HEK293 (cell line): Measurements from ENCODE around the gene GNAQ.
A peak's percentile ranks its signal among the peaks of the same experiment; 100 is the strongest.

Source experiments
- CTCF ChIA-PET: fragments of 350-600 bp; formaldehyde crosslinking; extraction: SDS; loops from one replicate; lab custom pipeline; 2021; ENCODE audit warnings: antibody characterized with exemption; lab: Yijun Ruan, JAX
- POLR2A ChIA-PET: fragments of 300-600 bp; formaldehyde crosslinking; extraction: SDS; loops from one replicate; lab custom pipeline; 2020; ENCODE audit warnings: antibody characterized with exemption, inconsistent platforms; lab: Yijun Ruan, JAX
- H3K27ac ChIP-seq: fragments of 200-500 bp; sonication (Bioruptor generic); 2 replicates; pipeline ENCODE4 v1.5.1; 2014; ENCODE audit warnings: low read depth, low read length, control low read depth, inconsistent platforms; ENCODE audit errors: extremely low read depth
- H3K36me3 ChIP-seq, 2 experiments: fragments of 200-500 bp in 1 of 2; sonication (Bioruptor generic) in 1 of 2; 1 replicate in 1 of 2; 2 replicates in 1 of 2; pipeline ENCODE4 v1.5.1; 2014 to 2017; ENCODE audit warnings: inconsistent platforms in 2 of 2, low read length in 2 of 2; ENCODE audit not compliant: control insufficient read depth in 2 of 2, insufficient read depth in 1 of 2
- H3K4me1 ChIP-seq: fragments of 200-500 bp; sonication (Bioruptor generic); 2 replicates; pipeline ENCODE4 v1.5.1; 2014; ENCODE audit warnings: mild to moderate bottlenecking, low read length, inconsistent platforms; ENCODE audit not compliant: control insufficient read depth, insufficient read depth
- H3K4me3 ChIP-seq: 2 replicates; pipeline ENCODE4 v1.5.1; 2011; ENCODE audit warnings: low read depth, mild to moderate bottlenecking, control low read depth, low read length, moderate library complexity
- H3K9me3 ChIP-seq: fragments of 200-500 bp; sonication (Bioruptor generic); 2 replicates; pipeline ENCODE4 v1.5.1; 2014; ENCODE audit warnings: low read depth, low read length, inconsistent platforms; ENCODE audit not compliant: control insufficient read depth, insufficient read depth
- CTCF ChIP-seq: fragments of 450-650 bp; formaldehyde crosslinking; IDR thresholded peaks from 2 replicates; pipeline ENCODE4 v1.5.1; 2016; ENCODE audit warnings: missing biosample characterization, missing genetic modification characterization
- GFI1B ChIP-seq: fragments of 450-650 bp; formaldehyde crosslinking; IDR thresholded peaks from 2 replicates; pipeline ENCODE4 v1.5.1; 2016; ENCODE audit warnings: missing biosample characterization, missing genetic modification characterization
- GLI2 ChIP-seq: fragments of 450-650 bp; formaldehyde crosslinking; IDR thresholded peaks from 2 replicates; pipeline ENCODE4; 2017; ENCODE audit warnings: missing biosample characterization, missing genetic modification characterization, low read depth, borderline replicate concordance
- HOXC10 ChIP-seq: sonication (generic); formaldehyde crosslinking; IDR thresholded peaks from 2 replicates; pipeline ENCODE4 v1.8.1; 2023; ENCODE audit warnings: mild to moderate bottlenecking, missing genetic modification reagents
- KLF16 ChIP-seq: fragments of 450-650 bp; formaldehyde crosslinking; IDR thresholded peaks from 2 replicates; pipeline ENCODE4 v1.5.1; 2017; ENCODE audit warnings: missing biosample characterization, missing genetic modification characterization
- REST ChIP-seq: fragments of 450-650 bp; formaldehyde crosslinking; IDR thresholded peaks from 2 replicates; pipeline ENCODE4 v1.5.1; 2016; ENCODE audit warnings: missing biosample characterization, missing genetic modification characterization
- TRIM28 ChIP-seq: IDR thresholded peaks from 2 replicates; pipeline ENCODE4 v1.6.1; 2011; ENCODE audit warnings: low read length, control low read depth, borderline replicate concordance
- ZNF16 ChIP-seq: fragments of 450-650 bp; formaldehyde crosslinking; IDR thresholded peaks from 2 replicates; pipeline ENCODE4 v1.5.1; 2016; ENCODE audit warnings: low read depth, missing biosample characterization, missing genetic modification characterization
- ZNF404 ChIP-seq: fragments of 450-650 bp; formaldehyde crosslinking; IDR thresholded peaks from 2 replicates; pipeline ENCODE4 v1.5.1; 2017; ENCODE audit warnings: missing biosample characterization, missing genetic modification characterization
- ZNF514 ChIP-seq: fragments of 450-650 bp; formaldehyde crosslinking; IDR thresholded peaks from 2 replicates; pipeline ENCODE4 v1.5.1; 2016; ENCODE audit warnings: missing biosample characterization, missing genetic modification characterization
- ZNF645 ChIP-seq: fragments of 450-650 bp; formaldehyde crosslinking; IDR thresholded peaks from 2 replicates; pipeline ENCODE4; 2016; ENCODE audit warnings: missing biosample characterization, missing genetic modification characterization
- ZNF768 ChIP-seq: fragments of 450-650 bp; formaldehyde crosslinking; IDR thresholded peaks from 2 replicates; pipeline ENCODE4 v1.5.1; 2018; ENCODE audit warnings: missing biosample characterization, mild to moderate bottlenecking, missing genetic modification characterization
- ZNF791 ChIP-seq: fragments of 450-650 bp; formaldehyde crosslinking; IDR thresholded peaks from 2 replicates; pipeline ENCODE4 v1.5.1; 2016; ENCODE audit warnings: missing biosample characterization, missing genetic modification characterization
- TF ChIP-seq, protein P1 (sequence below): fragments of 450-650 bp; formaldehyde crosslinking; IDR thresholded peaks from 2 replicates; pipeline ENCODE4 v1.5.1; 2016; ENCODE audit warnings: missing biosample characterization, missing genetic modification characterization, borderline replicate concordance
- TF ChIP-seq, protein P2 (sequence below): fragments of 450-650 bp; formaldehyde crosslinking; IDR thresholded peaks from 2 replicates; pipeline ENCODE4 v1.5.1; 2016; ENCODE audit warnings: missing biosample characterization, missing genetic modification characterization
- TF ChIP-seq, protein P3 (sequence below): fragments of 450-650 bp; formaldehyde crosslinking; IDR thresholded peaks from 2 replicates; pipeline ENCODE4 v1.5.1; 2016; ENCODE audit warnings: missing biosample characterization, missing genetic modification characterization

GNAQ gene

DNA sequence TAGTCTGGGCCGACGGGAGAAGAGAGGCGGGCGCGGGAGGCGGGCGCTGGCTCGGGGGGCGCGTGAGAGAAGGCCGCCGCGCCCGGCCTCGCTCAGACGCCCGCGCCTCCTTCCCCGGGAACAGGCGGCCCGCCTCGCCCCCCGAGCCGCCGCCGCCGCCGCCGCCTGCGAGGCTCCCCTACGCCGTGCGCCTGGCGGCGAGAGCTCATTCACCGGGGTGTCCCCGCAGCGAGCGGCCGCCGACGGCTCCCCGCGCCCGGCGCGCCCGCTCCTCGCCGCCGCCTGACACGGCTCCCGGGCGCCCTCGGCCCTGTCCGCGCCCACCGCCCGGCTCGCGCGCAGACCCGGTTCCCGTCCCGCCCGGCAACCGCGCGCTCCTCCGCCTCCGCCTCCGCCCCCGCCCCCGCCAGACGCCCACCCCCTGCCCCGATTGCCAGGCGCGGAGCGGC, at the start of gene GNAQ:
TSS of gene GNAQ (minus strand) at position 368 of the 449 bp plus-strand sequence. CDS start 576 bp downstream, outside the sequence.
- H3K27ac ChIP-seq, result peak within 1 kb of the TSS; percentile 97
- ChIA-PET CTCF (interaction anchor here (0.6 to 6.9 kb wide), 3 partner anchors 27 to 259 kb away, joined by 3 to 94 read pairs (median 4); no protein-coding TSS in a partner anchor), POLR2A (interaction anchor here (0.7 to 1.1 kb wide), 3 partner anchors 54 to 124 kb away, joined by 3 read pairs; no protein-coding TSS in a partner anchor)
- TF ChIP-seq CTCF (tag by site-specific recombination) (no peak), ZNF404 (tag by site-specific recombination) (no peak), TRIM28 (no peak), ZNF16 (no peak), ZNF768 (tag by site-specific recombination) (no peak), ZNF791 (tag by site-specific recombination) (no peak), HOXC10 (CRISPR knock-in tag) (no peak), ZNF514 (tag by site-specific recombination) (no peak), KLF16 (tag by site-specific recombination) (no peak)
- TF ChIP-seq, protein P1, sequence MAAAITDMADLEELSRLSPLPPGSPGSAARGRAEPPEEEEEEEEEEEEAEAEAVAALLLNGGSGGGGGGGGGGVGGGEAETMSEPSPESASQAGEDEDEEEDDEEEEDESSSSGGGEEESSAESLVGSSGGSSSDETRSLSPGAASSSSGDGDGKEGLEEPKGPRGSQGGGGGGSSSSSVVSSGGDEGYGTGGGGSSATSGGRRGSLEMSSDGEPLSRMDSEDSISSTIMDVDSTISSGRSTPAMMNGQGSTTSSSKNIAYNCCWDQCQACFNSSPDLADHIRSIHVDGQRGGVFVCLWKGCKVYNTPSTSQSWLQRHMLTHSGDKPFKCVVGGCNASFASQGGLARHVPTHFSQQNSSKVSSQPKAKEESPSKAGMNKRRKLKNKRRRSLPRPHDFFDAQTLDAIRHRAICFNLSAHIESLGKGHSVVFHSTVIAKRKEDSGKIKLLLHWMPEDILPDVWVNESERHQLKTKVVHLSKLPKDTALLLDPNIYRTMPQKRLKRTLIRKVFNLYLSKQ (tag by site-specific recombination), result no peak
- peak within 1 kb of the TSS; percentile 67 for H3K4me3 ChIP-seq
- no peaks in the 10 kb centered on the region for H3K36me3 ChIP-seq
- no peaks in the 10 kb centered on the region for H3K9me3 ChIP-seq
- H3K4me1 ChIP-seq, result peaks cover 4% of the 10 kb centered on the region

GRCh38 chr9:78074385-78075291, 43.0 kb upstream of the GNAQ start:
- TF ChIP-seq GFI1B, result no peak
- POLR2A ChIA-PET, result no interaction called here
- no peaks in the 10 kb centered on the region for H3K36me3 ChIP-seq
- no peaks in the 10 kb centered on the region for H3K4me1 ChIP-seq
- no peak overlapping the region for H3K27ac ChIP-seq
- H3K9me3 ChIP-seq, result no peaks in the 10 kb centered on the region
- CTCF ChIA-PET, result no interaction called here
- H3K4me3 ChIP-seq, result no peak overlapping the region

GRCh38 chr9:78073722-78074121, 42.1 kb upstream of the GNAQ start:
- no peak overlapping the region for H3K27ac ChIP-seq
- ChIA-PET CTCF (no interaction called here), POLR2A (no interaction called here)
- no peaks in the 10 kb centered on the region for H3K4me1 ChIP-seq
- no peaks in the 10 kb centered on the region for H3K36me3 ChIP-seq
- H3K9me3 ChIP-seq, result no peaks in the 10 kb centered on the region
- H3K4me3 ChIP-seq, result no peak overlapping the region
- TF ChIP-seq, protein P2, sequence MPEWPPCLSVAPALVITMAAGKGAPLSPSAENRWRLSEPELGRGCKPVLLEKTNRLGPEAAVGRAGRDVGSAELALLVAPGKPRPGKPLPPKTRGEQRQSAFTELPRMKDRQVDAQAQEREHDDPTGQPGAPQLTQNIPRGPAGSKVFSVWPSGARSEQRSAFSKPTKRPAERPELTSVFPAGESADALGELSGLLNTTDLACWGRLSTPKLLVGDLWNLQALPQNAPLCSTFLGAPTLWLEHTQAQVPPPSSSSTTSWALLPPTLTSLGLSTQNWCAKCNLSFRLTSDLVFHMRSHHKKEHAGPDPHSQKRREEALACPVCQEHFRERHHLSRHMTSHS (tag by site-specific recombination), result no peak
- TF ChIP-seq GLI2 (tag by site-specific recombination) (no peak), REST (tag by site-specific recombination) (peak; percentile 44; the same call in 1 of the 2 replicates), ZNF645 (no peak)
- TF ChIP-seq, protein P3, sequence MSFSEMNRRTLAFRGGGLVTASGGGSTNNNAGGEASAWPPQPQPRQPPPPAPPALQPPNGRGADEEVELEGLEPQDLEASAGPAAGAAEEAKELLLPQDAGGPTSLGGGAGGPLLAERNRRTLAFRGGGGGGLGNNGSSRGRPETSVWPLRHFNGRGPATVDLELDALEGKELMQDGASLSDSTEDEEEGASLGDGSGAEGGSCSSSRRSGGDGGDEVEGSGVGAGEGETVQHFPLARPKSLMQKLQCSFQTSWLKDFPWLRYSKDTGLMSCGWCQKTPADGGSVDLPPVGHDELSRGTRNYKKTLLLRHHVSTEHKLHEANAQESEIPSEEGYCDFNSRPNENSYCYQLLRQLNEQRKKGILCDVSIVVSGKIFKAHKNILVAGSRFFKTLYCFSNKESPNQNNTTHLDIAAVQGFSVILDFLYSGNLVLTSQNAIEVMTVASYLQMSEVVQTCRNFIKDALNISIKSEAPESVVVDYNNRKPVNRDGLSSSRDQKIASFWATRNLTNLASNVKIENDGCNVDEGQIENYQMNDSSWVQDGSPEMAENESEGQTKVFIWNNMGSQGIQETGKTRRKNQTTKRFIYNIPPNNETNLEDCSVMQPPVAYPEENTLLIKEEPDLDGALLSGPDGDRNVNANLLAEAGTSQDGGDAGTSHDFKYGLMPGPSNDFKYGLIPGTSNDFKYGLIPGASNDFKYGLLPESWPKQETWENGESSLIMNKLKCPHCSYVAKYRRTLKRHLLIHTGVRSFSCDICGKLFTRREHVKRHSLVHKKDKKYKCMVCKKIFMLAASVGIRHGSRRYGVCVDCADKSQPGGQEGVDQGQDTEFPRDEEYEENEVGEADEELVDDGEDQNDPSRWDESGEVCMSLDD, result no peak
